Occipital lobe (tissue), 2 donors: ENCODE results near the gene FANCI. TPM values are rescaled to one million over a fixed set of nuclear protein-coding genes. Genes with fewer than 3 reads are reported as not detected.

Source experiments
- DNase-seq: peaks from one replicate; lab custom pipeline; 2025; lab: John Stamatoyannopoulos, UW
- total RNA-seq: library from RNA; depleted of rRNA; stranded (reverse); fragments of >200 nt; gene quantifications from one replicate; pipeline ENCODE4 v1.2.3, GENCODE V29; 2014

The FANCI gene
- total RNA-seq, 1 donor from 2014 or later = 12.6 TPM

- DNase-seq = no peak
Observed at GRCh38 chr15:89330881-89331595, 87.3 kb downstream of the FANCI start.

DNA sequence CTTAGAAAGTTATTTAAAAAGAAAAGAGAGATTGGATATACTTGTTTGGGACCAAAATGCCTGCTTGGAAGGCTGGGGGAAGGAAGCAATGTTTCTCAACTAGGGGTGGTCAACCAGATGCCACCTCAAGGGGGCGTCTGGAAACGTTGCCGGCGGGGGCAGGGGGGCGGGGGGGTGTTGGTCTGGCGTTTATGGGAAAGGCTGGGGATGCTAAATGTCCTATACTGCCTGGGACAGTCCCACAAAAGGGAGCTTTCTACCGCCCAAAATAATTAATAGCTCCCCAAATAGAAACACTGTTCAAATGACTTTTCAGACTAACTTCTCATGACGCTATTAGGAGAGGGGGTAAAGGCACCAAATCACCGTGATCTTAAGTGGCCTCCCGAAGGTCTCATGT, 88.7 kb downstream of the FANCI start:
- no peak for DNase-seq

DNA sequence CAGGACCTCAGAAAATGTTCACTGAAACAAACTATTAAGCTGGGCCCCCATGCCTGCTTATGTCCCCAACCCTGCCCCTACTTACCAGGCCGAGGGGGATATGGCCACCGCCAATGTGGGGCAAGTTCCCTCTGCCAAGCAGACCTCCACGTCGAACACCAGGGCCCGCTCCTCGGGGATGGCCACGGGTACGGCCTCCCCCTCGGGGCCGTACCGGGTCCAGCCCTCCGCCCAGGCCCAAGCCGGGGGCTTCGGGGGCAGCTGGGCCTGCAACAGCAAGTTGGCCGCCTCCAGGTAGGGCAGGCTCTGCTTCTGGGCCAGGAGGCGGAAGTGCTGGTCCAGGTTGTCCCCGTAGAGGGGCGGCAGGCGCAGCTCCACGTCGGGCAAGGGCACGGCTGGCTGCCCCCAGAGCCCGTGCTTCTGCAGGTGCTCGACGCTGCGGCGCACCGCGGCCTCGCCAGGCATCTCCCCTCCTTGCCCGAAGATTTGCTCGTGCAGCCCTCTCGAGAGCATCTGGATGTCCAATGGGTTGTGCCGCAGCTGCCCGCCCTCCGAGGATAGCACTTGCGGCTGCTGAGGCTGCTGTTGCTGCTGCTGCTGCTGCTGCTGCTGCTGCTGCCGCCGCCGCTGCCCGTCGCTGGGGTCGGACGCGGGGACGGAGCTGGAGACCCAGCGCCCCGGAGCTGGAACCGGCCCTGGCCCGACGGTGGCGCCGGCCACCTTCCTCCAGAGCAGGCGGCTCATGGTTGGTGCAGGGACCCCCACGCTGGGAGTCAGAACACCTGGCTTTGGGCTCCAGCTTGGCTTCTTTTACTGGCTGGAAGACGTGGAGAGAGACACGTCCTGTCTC, 89.5 kb downstream of the FANCI start:
- no peak for DNase-seq

DNA sequence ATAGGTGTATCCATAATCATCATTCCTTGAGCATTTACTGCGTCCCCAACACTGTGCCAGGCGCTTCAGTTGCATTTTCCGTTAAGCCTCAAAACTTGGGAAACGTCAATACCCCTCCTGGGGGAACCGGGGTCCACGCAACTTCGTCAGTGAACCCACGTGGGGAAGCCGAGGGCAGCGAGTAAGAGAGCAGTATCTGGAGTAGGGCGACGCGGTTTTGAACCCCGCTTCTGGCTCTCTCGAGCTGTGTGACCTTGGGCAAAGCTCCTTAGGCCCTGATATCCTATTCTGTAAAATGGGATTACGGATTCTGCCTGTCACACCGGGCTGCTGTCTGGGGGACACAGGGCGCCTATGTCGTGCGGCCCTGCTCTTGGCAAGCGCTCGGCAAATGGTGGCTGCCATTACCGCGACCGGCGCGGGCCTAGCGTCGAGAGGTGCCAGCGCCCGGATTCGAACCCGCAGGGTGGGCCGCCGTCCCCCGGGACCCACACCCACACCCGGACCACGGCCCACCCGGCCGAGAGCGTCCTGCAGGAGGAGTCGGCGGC, 90.3 kb downstream of the FANCI start:
- DNase-seq = no peak

DNA sequence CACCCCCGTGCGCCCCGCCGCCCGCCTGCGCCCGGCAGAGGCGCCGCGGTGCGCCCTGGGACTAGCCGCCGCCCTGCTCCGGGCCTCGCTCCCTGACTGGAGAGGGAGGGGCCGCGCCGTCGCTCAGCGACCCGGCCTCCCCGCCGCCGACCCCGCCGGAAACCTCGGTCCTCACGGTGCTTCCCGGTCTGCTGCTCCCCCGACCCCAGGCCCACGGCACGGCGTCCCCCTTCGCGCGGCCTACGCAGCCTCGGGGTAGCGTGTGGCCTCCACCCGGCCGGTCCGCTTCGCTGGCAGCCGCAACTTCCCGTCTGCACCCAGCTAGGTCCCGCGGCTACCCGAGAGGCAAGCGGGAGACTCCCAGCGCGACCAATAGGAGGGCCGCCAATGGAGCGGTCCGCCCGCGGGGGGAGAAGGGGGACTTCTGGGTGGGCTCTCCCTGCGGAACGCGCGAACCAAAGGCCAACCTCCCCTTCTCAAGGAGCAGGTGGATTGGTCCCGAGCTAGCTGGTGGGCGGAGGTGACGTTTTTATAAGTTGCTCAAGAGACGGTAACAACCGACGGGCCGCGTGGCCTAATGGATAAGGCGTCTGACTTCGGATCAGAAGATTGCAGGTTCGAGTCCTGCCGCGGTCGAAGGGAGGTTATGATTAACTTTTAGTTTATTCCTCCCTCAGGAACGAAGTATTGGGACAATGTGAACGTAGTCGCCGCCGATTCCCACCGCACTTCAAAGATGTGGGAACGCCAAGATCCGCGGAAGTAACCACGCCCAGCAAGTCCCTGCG, 90.9 kb downstream of the FANCI start, which contains the start of gene POLG:
Gene POLG (minus strand): TSS at position 315 of the 788 bp plus-strand sequence. CDS start 1,070 bp downstream, outside the sequence.
- DNase-seq = peak; percentile 98

- no peak for DNase-seq
Observed at GRCh38 chr15:89335298-89336041, 91.7 kb downstream of the FANCI start.

DNA sequence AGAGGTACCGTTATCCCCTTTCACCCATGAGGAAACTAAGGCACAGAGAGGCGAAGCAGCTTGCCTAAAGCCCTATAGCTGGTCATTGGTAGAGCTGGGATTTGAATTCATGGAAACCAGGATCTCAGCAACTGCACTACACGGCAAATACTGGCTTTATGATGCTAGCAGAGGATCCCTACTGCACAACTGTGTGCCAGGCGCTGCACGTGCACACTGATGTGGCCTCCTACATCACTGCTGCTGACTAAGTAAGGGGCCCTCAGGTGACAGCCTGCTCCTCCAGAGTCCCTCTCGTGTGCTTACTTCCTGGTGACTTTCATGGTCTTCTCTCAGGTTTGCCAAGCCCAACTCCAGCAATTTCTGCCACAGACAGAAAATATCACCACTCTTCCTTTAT, 94.3 kb downstream of the FANCI start:
- DNase-seq = no peak

DNA sequence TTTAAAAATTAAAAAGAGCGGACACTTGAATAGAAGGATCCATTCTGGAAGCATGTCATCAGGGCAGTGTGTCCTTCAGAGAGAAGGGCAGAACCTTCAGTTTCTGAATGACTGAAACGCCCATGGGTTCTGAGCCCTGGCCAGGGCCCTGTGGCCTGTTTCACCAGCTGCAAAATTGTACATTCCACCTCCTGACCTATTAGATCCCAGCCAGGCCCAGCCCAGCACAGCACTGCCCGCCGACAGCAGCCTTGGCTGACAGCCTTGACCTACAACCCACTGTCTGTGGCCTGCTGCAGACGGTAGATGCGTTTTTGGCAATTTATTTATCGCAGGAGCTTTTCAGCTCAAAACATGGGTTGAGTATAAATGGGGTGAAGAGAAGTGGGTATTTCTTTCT, 96.8 kb downstream of the FANCI start:
- DNase-seq = no peak

DNA sequence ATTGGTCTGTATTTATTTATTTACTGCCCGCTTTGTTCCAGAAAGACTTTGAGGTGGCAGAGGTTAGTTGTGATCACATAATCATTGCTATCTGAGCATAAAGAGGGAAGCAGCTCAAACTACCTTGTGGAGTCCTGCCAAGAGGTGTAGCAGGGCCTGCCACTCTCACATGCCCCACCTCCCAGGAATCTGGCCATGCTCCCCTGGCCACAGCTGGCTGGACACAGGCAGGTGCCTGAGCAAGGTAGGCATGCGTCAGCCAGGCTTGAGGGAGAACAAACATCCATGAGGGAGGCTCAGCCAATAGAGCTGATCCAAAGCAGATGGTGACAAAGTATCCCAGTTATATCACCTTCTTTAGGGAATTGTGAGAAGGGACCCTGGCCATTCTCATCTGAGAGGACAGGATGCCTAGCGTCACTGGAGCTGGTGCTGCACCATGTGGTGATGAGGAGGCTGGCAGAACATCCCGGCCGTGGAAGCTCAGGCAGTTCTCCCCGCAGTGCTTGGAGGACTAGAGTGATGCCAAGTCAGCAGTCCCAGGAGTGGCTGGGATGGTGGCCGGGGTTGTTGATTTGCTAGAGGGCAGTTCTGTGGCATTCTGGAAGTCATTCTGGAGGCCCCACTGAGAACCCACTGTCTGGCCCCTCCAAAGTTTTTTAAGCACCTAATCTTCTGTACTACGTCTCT, 97.7 kb downstream of the FANCI start:
- DNase-seq = no peak

DNA sequence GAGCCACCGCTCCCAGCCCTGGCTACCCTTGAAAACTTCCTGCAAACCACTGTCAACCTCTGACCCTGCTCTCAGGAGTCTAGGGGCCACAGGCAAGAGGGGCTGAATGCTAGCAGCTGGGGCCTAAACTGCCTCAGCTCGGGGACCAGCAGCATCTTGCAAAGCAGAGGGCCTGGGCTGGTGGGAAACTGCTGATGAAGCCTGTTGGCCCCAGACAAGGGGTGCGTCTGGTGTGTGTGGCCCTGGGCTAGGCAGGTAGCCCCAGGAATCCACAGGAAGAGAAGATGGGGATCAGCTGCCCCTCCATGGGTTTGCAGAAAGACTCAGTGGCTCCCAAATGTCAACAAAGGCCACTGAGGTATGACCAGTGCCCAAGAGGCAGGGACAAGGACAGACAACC, 99.1 kb downstream of the FANCI start:
- DNase-seq = no peak

DNA sequence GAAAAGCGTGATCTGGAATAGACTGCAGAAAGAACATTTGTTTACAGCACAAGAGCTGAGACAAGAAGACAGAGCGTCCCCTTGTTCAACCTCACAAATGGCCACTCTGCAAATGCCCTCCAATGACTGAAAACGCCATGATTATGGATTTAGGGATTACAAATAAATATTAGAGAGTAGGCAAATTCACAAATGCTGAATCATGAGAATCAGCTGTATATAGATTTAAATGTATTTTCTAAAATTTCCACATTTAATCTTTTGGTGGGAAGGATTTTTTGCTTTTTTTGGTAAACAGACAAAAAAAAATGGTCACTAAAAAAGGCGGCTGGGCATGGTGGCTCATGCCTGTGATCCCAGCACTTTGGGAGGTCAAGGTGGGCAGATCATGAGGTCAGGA, 101.5 kb downstream of the FANCI start:
- DNase-seq = no peak

GRCh38 chr15:89346516-89347231, 102.9 kb downstream of the FANCI start:
- no peak for DNase-seq

DNA sequence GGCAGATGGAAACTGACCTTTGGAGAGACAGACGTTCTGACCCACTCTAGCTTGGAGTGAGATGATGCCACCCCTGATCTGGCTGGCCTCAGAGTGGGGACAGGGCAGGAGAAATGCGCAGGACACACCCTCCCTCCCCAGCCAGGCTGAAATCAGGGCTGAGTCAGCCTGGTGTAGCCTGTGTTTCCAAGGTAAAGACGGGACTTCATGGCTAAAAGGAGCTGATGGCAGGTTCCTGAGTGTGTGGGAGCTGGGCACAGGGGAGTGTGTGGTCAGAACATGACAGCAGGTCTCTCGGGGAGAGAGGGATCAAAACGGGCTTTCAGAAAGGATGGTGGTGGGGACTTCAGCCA, 105.4 kb downstream of the FANCI start:
- DNase-seq = peak; percentile 70

DNA sequence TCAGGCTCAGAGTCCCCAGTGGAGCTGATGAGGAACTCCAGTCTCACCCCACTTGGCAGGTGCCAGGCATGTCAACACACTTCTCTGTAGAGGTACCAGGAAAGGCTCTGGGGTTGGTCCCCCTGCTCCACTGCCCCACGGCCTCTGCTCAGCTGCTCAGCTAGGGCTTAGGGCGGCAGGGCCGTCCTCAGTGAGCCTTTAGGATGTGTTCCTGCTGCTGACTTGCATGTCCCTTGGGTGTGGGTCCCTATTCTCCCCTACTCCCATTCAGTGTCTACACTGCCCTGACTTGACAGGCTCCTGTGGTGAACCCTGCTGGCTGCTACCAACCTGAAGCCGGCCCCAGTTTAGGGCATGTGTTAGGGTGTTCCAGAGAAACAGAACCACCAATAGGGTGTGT, 108.7 kb downstream of the FANCI start:
- no peak for DNase-seq

DNA sequence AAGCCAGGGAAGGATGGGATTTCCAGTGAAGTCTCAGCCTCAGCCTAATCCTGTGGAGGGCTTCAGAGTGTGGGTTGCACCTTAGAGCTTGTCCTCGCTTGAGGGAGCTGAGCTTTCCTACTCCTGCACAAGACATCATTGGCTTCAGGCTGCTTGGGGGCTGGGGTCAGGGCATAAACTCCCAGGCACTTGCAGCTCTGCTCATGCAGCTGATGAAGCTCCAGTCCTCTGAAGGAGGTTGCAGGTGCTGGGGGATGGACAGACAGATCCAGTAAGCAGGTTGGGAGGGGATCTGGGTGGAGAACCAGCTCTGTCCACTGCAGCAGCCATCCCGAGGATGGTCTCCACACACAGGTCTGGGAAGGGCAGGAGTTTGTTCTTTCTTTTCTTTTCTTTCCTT, 110.2 kb downstream of the FANCI start:
- no peak for DNase-seq

DNA sequence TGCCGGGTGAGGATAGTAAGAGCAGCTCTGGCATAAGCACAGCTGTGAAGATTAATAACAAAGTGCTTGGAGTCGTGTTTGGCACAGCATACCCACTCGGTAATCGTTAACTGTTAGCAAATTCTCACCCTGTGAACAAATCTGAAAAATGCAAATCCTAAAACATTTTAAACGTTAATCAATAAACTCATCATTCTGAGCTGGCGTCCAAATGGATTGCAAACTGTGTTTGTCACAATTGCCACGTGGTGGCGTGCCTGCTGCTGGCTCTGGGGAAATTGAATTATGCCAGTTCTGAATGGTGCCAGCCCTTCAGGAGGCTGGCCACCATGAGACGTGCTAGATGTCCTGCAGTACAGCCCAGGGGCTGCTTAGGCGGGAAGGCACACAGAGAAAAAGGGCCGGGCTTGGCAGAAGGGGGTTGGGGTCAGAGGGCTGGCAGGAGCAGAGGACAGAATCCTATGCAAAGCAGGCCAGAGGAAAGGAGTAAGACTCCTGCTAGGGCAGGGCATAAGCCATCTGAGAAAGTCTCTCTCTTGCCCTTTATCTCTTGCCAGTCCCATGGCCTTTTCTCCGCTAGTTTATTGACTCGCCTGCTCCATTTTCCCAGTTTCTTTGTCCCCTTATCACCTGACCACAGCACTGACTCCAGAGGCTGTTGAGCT, 113.0 kb downstream of the FANCI start:
- no peak for DNase-seq

- DNase-seq = no peak
Observed at GRCh38 chr15:89358435-89358754, 114.6 kb downstream of the FANCI start.

DNA sequence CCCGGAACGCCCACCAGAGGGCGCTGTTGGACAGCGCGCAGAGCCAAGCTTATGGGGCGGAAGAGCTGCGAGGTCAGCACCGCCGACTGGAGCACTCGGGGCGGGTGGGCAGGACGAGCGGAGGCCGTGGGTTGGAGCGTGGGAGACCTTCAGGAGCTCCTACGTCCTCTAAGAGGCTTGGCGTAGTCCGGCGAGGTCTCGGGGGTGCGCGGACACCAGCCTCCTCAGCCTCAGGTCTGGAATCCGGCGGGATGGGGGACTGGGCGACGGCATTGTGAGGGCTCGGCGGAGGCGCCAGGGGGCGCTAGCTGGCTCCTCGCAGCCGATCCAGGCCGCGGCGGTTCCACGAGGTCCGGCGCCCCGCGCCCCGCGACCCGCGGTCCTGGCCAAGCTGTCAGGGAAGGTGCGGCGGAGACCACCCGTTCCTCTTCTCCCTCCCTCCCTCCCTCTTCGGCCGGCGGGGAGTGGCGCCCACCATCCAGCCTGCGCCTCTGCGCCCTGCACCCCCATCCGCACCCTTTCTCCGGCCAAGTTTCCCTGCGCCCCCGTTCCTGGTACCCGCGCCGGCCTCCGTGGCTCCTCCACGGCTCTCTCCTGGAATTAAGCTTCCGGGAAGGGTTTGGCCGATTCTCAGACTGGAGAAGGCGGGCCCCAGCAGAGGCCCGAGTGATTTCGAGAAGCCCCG, 115.1 kb downstream of the FANCI start:
- DNase-seq = peak; percentile 74
